GM10248 (cell line): ENCODE results near the gene PIGW.

Experiments
- CTCF ChIA-PET: fragments of 300-600 bp; sonication (Branson Sonifier 250); formaldehyde crosslinking; extraction: SDS; loops from one replicate; lab custom pipeline; 2021; ENCODE audit warnings: antibody characterized with exemption; lab: Yijun Ruan, JAX
- POLR2A ChIA-PET: fragments of 350-650 bp; sonication (Branson Sonifier 250); formaldehyde crosslinking; extraction: SDS; loops from one replicate; lab custom pipeline; 2020; ENCODE audit warnings: antibody characterized with exemption; lab: Yijun Ruan, JAX
- DNase-seq: peaks from one replicate; pipeline ENCODE4 v3.0.0; 2012; ENCODE audit errors: extremely low spot score
- TF ChIP-seq, protein P1 (sequence below): IDR thresholded peaks from 2 replicates; pipeline ENCODE4 v1.5.1; 2012; ENCODE audit warnings: mild to moderate bottlenecking, low read depth; ENCODE audit errors: extremely low read depth, missing control alignments, control extremely low read depth

PIGW gene

DNA sequence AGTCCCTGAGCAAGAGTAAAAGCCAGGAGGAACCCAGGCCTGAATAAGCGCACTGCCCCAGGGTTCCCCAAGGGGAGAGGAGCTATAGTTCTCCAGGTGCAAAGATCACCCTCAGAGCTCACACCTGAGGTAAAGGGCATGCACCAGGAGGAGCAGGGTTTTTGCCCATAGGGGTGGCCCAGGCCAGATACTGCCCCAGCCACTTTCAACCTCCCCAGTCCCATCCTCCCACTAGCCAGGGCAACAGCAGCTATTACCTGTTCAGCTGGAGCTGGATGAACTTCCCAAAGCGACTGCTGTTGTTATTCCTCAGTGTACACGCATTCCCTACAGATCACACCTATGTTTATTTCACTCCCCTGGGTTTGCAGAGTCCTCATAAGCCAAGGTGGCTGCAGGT lies 19.9 kb upstream of the PIGW start:
- TF ChIP-seq, protein P1, sequence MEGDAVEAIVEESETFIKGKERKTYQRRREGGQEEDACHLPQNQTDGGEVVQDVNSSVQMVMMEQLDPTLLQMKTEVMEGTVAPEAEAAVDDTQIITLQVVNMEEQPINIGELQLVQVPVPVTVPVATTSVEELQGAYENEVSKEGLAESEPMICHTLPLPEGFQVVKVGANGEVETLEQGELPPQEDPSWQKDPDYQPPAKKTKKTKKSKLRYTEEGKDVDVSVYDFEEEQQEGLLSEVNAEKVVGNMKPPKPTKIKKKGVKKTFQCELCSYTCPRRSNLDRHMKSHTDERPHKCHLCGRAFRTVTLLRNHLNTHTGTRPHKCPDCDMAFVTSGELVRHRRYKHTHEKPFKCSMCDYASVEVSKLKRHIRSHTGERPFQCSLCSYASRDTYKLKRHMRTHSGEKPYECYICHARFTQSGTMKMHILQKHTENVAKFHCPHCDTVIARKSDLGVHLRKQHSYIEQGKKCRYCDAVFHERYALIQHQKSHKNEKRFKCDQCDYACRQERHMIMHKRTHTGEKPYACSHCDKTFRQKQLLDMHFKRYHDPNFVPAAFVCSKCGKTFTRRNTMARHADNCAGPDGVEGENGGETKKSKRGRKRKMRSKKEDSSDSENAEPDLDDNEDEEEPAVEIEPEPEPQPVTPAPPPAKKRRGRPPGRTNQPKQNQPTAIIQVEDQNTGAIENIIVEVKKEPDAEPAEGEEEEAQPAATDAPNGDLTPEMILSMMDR, result no peak
- DNase-seq, result no peak
- ChIA-PET POLR2A (no interaction called here), CTCF (interaction anchor here (0.8 to 1.5 kb wide), 4 partner anchors 9 to 32 kb away, joined by 3 read pairs; partner anchors contain the start of genes MYO19 and PIGW)

DNA sequence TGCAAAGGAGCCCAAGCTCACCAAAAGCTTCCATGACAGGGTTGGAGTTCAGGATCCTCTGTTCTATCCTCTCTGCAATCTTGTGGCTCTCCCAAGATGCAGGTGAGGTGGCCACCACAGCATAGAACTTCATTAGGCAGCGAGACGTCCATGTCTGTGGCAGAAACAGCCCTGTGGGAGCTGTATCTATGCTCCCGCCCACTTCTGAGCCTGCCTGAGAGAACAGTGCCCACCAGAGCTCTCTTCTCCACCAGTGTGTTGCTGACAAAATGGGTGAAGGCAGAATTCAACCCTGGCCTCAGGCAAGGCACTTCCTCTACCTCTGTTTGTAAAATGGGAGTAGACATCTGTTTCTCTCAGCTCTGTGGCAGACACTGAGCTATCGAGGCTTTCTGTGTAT lies 18.9 kb upstream of the PIGW start:
- ChIA-PET POLR2A (interaction anchor here (0.6 kb wide), 1 partner anchor 1264 kb away, joined by 7 read pairs; no protein-coding TSS in a partner anchor), CTCF (interaction anchor here (0.6 to 1.5 kb wide), 2 partner anchors 9 to 724 kb away, joined by 3 read pairs; no protein-coding TSS in a partner anchor)
- TF ChIP-seq, protein P1, result no peak
- no peak for DNase-seq

DNA sequence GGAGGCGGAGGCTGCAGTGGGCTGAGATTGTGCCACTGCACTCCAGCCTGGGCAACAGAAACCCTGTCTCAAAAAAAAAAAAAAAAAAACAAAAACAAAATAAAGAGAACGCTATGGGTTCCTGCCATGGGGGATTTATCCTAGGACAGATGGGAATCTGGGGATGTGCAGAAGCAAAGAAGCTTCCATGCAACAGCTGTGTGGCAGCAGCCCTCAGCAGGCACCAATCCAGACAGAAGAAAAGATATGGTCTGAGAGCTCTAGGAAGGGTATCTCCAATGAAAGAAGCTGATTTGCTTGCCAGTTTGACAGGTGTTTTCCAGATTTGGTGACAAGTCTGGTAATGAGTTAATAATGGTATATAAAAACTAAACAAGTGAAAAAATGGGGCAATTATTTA lies 11.7 kb upstream of the PIGW start:
- DNase-seq, result no peak
- TF ChIP-seq, protein P1, result no peak
- CTCF ChIA-PET, result interaction anchor here (3.3 kb wide), 1 partner anchor 11 kb away, joined by 14 read pairs; the partner anchor contains the start of genes MYO19 and PIGW
- POLR2A ChIA-PET, result interaction anchor here (0.6 kb wide), 1 partner anchor 718 kb away, joined by 3 read pairs; no protein-coding TSS in a partner anchor

DNA sequence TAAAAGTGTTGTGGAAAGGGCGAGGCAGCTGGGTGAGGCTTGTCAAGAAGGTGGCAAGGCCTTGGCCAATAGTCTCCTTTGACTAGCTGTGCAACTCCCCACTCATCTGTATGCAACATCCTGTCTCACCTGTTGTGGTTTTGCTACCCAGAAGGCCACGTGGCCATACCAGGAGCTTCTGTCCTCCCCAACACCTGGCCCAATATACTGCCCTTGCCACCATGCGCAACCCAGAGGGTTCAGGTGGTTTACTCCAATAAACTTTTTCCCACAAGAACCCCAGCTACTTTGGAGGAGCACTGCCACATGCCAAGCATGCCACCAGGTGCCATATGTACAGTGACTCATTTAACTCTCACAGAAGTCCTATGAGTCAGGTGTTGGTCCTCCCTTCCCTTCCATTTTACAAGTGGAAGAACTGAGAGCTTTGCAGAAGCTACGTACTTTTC lies 10.3 kb upstream of the PIGW start:
- no peak for DNase-seq
- TF ChIP-seq, protein P1, result no peak
- ChIA-PET POLR2A (interaction anchor here (0.9 to 1.0 kb wide), 2 partner anchors 11 to 20 kb away, joined by 3 read pairs; partner anchors contain the start of gene GGNBP2), CTCF (interaction anchor here (0.8 to 3.3 kb wide), 3 partner anchors 9 to 23 kb away, joined by 3 to 14 read pairs (median 3); partner anchors contain the start of genes MYO19 and PIGW)

DNA sequence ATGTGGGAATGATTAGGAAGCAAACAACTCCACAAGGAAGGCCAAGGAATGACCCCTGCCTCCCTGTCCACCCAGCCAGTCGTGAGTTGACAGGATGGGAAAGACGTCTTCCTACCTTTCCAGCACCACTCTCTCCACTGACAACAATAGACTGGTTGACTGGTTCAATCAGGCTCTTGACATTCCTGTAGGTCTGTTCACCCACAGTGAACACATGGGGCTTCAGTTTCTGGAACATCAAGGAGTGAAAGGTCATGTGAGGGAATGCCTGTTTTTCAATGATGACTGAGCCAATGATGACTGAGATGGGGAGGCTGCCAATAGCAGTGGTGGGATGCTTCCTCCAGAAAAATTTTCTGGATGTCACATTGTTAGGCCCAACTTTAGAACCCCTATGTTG lies 9.7 kb upstream of the PIGW start:
- no peak for DNase-seq
- ChIA-PET CTCF (interaction anchor here (1.3 to 3.3 kb wide), 2 partner anchors 9 kb away, joined by 3 to 14 read pairs; partner anchors contain the start of genes MYO19 and PIGW), POLR2A (no interaction called here)
- TF ChIP-seq, protein P1, result no peak

DNA sequence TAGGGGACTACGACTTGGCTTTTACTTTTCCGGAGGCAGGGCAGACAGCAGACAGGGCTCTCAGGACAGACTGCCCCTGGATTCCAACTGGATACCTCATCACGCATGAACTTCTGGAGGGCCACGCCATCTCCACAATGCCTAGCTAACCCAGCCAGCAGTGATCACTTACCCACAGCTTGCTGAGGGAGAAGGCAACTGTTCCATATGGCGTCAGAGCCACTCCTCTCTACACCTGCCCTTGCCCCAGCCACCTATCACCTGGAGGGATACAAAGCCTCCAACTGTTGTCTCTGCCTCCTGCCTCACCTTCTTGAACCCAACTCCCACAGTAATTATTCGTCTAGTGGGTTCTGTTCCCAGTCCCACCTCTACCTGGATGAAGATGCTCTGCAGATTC lies 8.9 kb upstream of the PIGW start:
- DNase-seq, result no peak
- ChIA-PET POLR2A (no interaction called here), CTCF (no interaction called here)
- TF ChIP-seq, protein P1, result no peak
